Transverse colon (tissue), 4 donors: ENCODE data around the gene RBBP7.

Experiments
- EP300 ChIP-seq: sonication (generic); formaldehyde crosslinking; IDR thresholded peaks from one replicate; pipeline ENCODE4 v1.6.1; 2017; ENCODE audit warnings: antibody characterized with exemption, low read depth
- POLR2A ChIP-seq: fragments of 450-650 bp; IDR thresholded peaks from one replicate; pipeline ENCODE4 v1.6.1; 2016; ENCODE audit warnings: antibody characterized with exemption, mild to moderate bottlenecking, moderate library complexity
- POLR2AphosphoS5 ChIP-seq, 3 donors: sonication (generic); formaldehyde crosslinking; IDR thresholded peaks; one replicate each; pipeline ENCODE4 v1.6.1; 2016; ENCODE audit warnings: antibody characterized with exemption in 3 of 3
- TF ChIP-seq, protein P1 (sequence below), 5 experiments: fragments of 200-600 bp in 3 of 5; fragments of 450-650 bp in 2 of 5; sonication (generic) in 3 of 5; IDR thresholded peaks; 1 replicate in 2 of 5; 2 replicates in 3 of 5; pipeline ENCODE4 v1.5.1; 2016 to 2017; ENCODE audit warnings: antibody characterized with exemption in 5 of 5, inconsistent platforms in 3 of 5, mild to moderate bottlenecking in 2 of 5, moderate library complexity in 1 of 5

DNA sequence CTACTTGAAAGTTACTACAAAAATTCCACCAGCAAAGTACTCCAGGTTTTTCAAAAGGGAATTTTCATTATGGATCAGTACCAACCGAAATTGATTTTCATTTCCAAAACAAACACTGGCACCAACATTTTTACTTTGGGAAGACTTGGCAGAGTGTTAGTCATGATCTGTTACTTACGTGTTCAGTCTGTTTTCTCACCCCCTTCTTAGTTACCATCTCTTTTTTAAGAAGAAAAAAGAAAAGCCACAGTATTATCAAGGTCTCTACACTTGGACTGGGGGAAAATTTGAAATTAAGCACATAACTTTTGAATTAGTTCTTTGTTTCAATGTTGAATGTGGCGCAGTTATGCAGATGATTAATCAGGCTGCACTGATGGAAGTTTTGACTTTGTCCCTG is 27.5 kb downstream of the RBBP7 start:
- TF ChIP-seq, protein P1, sequence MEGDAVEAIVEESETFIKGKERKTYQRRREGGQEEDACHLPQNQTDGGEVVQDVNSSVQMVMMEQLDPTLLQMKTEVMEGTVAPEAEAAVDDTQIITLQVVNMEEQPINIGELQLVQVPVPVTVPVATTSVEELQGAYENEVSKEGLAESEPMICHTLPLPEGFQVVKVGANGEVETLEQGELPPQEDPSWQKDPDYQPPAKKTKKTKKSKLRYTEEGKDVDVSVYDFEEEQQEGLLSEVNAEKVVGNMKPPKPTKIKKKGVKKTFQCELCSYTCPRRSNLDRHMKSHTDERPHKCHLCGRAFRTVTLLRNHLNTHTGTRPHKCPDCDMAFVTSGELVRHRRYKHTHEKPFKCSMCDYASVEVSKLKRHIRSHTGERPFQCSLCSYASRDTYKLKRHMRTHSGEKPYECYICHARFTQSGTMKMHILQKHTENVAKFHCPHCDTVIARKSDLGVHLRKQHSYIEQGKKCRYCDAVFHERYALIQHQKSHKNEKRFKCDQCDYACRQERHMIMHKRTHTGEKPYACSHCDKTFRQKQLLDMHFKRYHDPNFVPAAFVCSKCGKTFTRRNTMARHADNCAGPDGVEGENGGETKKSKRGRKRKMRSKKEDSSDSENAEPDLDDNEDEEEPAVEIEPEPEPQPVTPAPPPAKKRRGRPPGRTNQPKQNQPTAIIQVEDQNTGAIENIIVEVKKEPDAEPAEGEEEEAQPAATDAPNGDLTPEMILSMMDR (IDR thresholded peaks at IDR 0.05), result no peak
- TF ChIP-seq POLR2A (no peak), EP300 (no peak), POLR2AphosphoS5 (IDR thresholded peaks at IDR 0.05) (no peak)
